Sigmoid colon (tissue), 7 donors: ENCODE results near the gene PTPN6. TPM values are rescaled to one million over a fixed set of nuclear protein-coding genes. Genes with fewer than 3 reads are reported as not detected.

Experiments used
- DNase-seq: peaks from one replicate; pipeline ENCODE4 v3.0.0-alpha.2; 2019
- H3K27ac ChIP-seq, 4 donors: fragments of 200-600 bp; sonication (generic); one replicate each; pipeline ENCODE4 v1.5.1; 2016 to 2019; ENCODE audit warnings: mild to moderate bottlenecking in 1 of 4
- H3K27me3 ChIP-seq, 3 donors: fragments of 200-600 bp; sonication (generic); one replicate each; pipeline ENCODE4 v1.5.1; 2019; ENCODE audit warnings: mild to moderate bottlenecking in 1 of 3
- H3K36me3 ChIP-seq, 4 donors: fragments of 200-600 bp; sonication (generic); one replicate each; pipeline ENCODE4 v1.5.1; 2016 to 2019
- H3K4me1 ChIP-seq, 4 donors: fragments of 200-600 bp; sonication (generic); one replicate each; pipeline ENCODE4 v1.5.1; 2017 to 2019
- H3K4me3 ChIP-seq, 4 donors: fragments of 200-600 bp; sonication (generic); one replicate each; pipeline ENCODE4 v1.5.1; 2017 to 2019; ENCODE audit warnings: mild to moderate bottlenecking in 2 of 4, moderate library complexity in 1 of 4
- H3K9me3 ChIP-seq, 4 donors: fragments of 200-600 bp in 3 of 4; sonication (generic) in 3 of 4; one replicate each; pipeline versions ENCODE4 v1.5.1 to v1.6.1; 2013 to 2019
- EP300 ChIP-seq, 4 donors: sonication (generic); formaldehyde crosslinking; IDR thresholded peaks; one replicate each; pipeline ENCODE4 v1.6.1; 2017; ENCODE audit warnings: antibody characterized with exemption in 4 of 4
- POLR2A ChIP-seq, 2 donors: fragments of 450-650 bp; IDR thresholded peaks; one replicate each; pipeline ENCODE4 v1.6.1; 2016; ENCODE audit warnings: antibody characterized with exemption in 2 of 2, mild to moderate bottlenecking in 2 of 2, moderate library complexity in 2 of 2
- POLR2AphosphoS5 ChIP-seq, 4 donors: sonication (generic); formaldehyde crosslinking; IDR thresholded peaks; one replicate each; pipeline ENCODE4 v1.6.1; 2017; ENCODE audit warnings: antibody characterized with exemption in 4 of 4
- WGBS, 2 donors: extraction: QIAGEN DNeasy Blood & Tissue Kit; methylation state at CpG; one replicate each; pipeline ENCODE4 v1.1.7; 2013; 5-methylcytosine and 5-hydroxymethylcytosine counted together
- intact Hi-C: fragments of 100-400 bp; cut with DNase I; formaldehyde crosslinking; loops from one replicate; pipeline ENCODE4 v1.15.1; 2023
- polyA plus RNA-seq, 3 donors: library from polyadenylated mRNA; stranded (reverse); fragments of 200-250 nt; gene quantifications; one replicate each; pipeline ENCODE4 v1.2.3, GENCODE V29; 2013
- small RNA-seq, 3 donors: library from RNA; depleted of rRNA; stranded (forward); fragments of <200 nt; gene quantifications; one replicate each; pipeline ENCODE3, GENCODE V24; 2016
- total RNA-seq, 4 donors: library from RNA; depleted of rRNA; stranded (reverse); fragments of >200 nt; gene quantifications; one replicate each; pipeline ENCODE4 v1.1.0, GENCODE V29; 2016
- TF ChIP-seq, protein P1 (sequence below), 4 experiments: fragments of 450-650 bp in 3 of 4; fragments of 200-600 bp in 1 of 4; IDR thresholded peaks; one replicate each; pipeline ENCODE4 v1.5.1; 2016 to 2019; ENCODE audit warnings: antibody characterized with exemption in 4 of 4, mild to moderate bottlenecking in 3 of 4, moderate library complexity in 2 of 4
- donor health status: healthy with polysubstance abuse.
- donor health status: Bipolar disorder and iron deficiency.
- donor health status: healthy.

The PTPN6 gene
- total and polyA plus RNA-seq, 7 donors: 5.3 to 92.4 (median 13.6) TPM

DNA sequence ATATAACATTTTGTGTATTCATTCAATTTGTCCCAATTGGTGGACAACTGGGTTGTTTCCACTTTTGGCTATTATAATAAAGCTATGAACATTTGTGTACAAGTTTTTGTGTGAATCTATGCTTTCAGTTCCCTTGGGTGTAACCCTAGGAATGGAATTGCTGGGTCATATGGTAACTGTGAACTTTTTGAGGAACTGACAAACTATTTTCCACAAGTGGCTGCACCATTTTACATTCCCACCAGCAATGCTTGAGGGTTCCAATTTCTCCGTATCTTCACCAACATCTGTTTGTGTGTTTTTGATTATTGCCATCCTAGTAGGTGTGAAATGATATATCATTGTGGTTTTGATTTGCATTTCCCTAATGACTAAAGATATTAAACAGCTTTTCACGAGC, 54.2 kb downstream of the PTPN6 start:
- DNase-seq: no peak
- 81 to 83% methylated on average over 2 of the region's 2 CpGs for WGBS, 2 donors
- intact Hi-C loops: no loop called here
- H3K27ac ChIP-seq: no peak overlapping the region
- TF ChIP-seq, protein P1, sequence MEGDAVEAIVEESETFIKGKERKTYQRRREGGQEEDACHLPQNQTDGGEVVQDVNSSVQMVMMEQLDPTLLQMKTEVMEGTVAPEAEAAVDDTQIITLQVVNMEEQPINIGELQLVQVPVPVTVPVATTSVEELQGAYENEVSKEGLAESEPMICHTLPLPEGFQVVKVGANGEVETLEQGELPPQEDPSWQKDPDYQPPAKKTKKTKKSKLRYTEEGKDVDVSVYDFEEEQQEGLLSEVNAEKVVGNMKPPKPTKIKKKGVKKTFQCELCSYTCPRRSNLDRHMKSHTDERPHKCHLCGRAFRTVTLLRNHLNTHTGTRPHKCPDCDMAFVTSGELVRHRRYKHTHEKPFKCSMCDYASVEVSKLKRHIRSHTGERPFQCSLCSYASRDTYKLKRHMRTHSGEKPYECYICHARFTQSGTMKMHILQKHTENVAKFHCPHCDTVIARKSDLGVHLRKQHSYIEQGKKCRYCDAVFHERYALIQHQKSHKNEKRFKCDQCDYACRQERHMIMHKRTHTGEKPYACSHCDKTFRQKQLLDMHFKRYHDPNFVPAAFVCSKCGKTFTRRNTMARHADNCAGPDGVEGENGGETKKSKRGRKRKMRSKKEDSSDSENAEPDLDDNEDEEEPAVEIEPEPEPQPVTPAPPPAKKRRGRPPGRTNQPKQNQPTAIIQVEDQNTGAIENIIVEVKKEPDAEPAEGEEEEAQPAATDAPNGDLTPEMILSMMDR (IDR thresholded peaks at IDR 0.05): no peak
- TF ChIP-seq EP300 (IDR thresholded peaks at IDR 0.05) (no peak), POLR2AphosphoS5 (IDR thresholded peaks at IDR 0.05) (no peak), POLR2A (IDR thresholded peaks at IDR 0.05) (no peak)
- H3K9me3 ChIP-seq: no peaks in the 10 kb centered on the region
- H3K27me3 ChIP-seq: no peaks in the 10 kb centered on the region
- peaks cover 0 to 13% (median 2%) of the 10 kb centered on the region in 4 donors for H3K36me3 ChIP-seq
- no peaks in the 10 kb centered on the region for H3K4me1 ChIP-seq
- no peak overlapping the region for H3K4me3 ChIP-seq

DNA sequence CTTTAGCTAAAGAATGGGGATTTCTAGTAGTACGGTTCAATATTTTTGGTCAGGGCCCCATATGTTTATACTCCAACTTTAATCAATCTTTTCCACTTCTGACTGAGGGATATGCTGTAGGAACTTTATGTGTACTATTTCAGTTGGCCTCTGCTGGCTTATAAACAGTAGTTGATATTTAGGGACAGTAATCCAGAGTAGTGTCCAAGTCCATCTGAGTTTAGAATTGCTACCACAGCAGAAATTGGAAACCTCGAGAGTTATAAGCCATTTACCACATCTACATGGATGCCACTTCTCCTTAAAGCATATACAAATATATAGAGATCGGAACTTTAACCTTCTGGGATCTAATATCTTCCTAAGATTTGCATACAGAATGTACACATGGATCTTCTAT, 55.5 kb downstream of the PTPN6 start:
- Histone ChIP-seq H3K36me3 (peaks cover 0 to 14% (median under 1%) of the 10 kb centered on the region in 4 donors), H3K9me3 (no peaks in the 10 kb centered on the region), H3K27me3 (no peaks in the 10 kb centered on the region), H3K27ac (no peak overlapping the region), H3K4me3 (no peak overlapping the region), H3K4me1 (no peaks in the 10 kb centered on the region)
- TF ChIP-seq EP300 (IDR thresholded peaks at IDR 0.05) (no peak), POLR2A (IDR thresholded peaks at IDR 0.05) (no peak), POLR2AphosphoS5 (IDR thresholded peaks at IDR 0.05) (no peak)
- TF ChIP-seq, protein P1 (IDR thresholded peaks at IDR 0.05): no peak
- DNase-seq: no peak
- intact Hi-C loops: no loop called here
- 88 to 91% methylated on average over 3 of the region's 3 CpGs for WGBS, 2 donors

DNA sequence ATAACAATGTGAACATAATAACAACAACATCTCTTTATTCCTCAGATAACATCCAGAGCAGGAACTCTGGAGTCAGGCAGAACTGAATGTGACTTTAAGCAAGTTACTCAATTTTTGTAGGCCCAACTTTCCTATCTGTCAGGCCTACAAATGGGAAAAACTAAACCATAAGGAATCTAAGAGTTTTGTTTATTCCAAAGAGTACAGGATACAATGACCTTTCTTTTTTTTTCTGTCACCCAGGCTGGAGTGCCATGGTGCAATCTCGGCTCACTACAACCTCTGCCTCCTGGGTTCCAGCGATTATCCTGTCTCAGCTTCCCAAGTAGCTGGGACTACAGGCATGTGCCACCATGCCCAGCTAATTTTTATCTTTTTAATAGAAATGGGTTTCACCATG, 57.7 kb downstream of the PTPN6 start:
- intact Hi-C loops: no loop called here
- no peaks in the 10 kb centered on the region for H3K9me3 ChIP-seq
- H3K27me3 ChIP-seq: no peaks in the 10 kb centered on the region
- H3K27ac ChIP-seq: no peak overlapping the region
- no peaks in the 10 kb centered on the region for H3K4me1 ChIP-seq
- 94 to 96% methylated on average over 2 of the region's 2 CpGs for WGBS, 2 donors
- no peak for DNase-seq
- peaks cover 0 to 24% (median 0%) of the 10 kb centered on the region in 4 donors for H3K36me3 ChIP-seq
- no peak overlapping the region for H3K4me3 ChIP-seq
- no peak for TF ChIP-seq POLR2A (IDR thresholded peaks at IDR 0.05)
- TF ChIP-seq, protein P1 (IDR thresholded peaks at IDR 0.05): no peak
- no peak for TF ChIP-seq EP300 (IDR thresholded peaks at IDR 0.05)
- TF ChIP-seq POLR2AphosphoS5 (IDR thresholded peaks at IDR 0.05): no peak

DNA sequence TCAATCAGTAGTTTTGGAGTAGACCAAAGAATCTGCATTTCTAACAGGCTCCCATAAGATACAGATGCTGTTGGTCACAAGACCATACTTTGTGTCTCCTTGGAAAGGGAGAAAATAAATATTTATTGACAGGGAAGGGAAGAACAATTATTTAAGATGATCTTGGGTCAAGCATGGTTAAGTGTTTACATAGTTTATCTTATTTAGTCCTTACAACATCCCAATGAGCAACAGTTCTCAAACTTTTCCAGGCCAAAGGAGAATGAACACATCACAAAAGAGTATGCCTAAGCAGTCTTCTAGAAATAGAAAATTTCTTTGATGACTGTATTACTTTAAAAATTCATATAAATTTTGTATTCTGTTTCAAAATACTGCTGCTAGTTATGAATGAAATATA, 58.4 kb downstream of the PTPN6 start:
- no peak for DNase-seq
- no peaks in the 10 kb centered on the region for H3K9me3 ChIP-seq
- H3K36me3 ChIP-seq: peaks cover 0 to 29% (median 0%) of the 10 kb centered on the region in 4 donors
- no peak overlapping the region for H3K27ac ChIP-seq
- no peak for TF ChIP-seq POLR2AphosphoS5 (IDR thresholded peaks at IDR 0.05)
- TF ChIP-seq, protein P1 (IDR thresholded peaks at IDR 0.05): no peak
- TF ChIP-seq POLR2A (IDR thresholded peaks at IDR 0.05): no peak
- no peak for TF ChIP-seq EP300 (IDR thresholded peaks at IDR 0.05)
- H3K4me1 ChIP-seq: no peaks in the 10 kb centered on the region
- intact Hi-C loops: no loop called here
- no peaks in the 10 kb centered on the region for H3K27me3 ChIP-seq
- H3K4me3 ChIP-seq: no peak overlapping the region

Small RNA genes lying within 50 kb of the gene (small RNA-seq; reads per million reads assigned to genes)
- 0.12 to 3.4 (median 0.75) reads per million in 3 donors for gene MIR141
- 0.06 to 0.80 (median 0.75) reads per million in 3 donors for gene MIR200C
- 0 reads per million in 3 donors for gene RNU7-1
- gene SCARNA12: 0.12 to 0.22 (median 0.22) reads per million in 3 donors

Other genes starting within 250 kb of the PTPN6 start
- 10 to 100 TPM; 51.3 to 69.3 (median 60.1) TPM for gene COPS7A, start 227.3 kb upstream of the PTPN6 start, total RNA-seq
- 10 to 100 TPM; 48.6 to 52.5 (median 52.3) TPM for gene COPS7A, start 227.3 kb upstream of the PTPN6 start, polyA plus RNA-seq
- 100 to 1,000 TPM; 148 to 163 (median 159) TPM for gene MLF2, start 198.2 kb upstream of the PTPN6 start, total RNA-seq
- gene MLF2, start 198.2 kb upstream of the PTPN6 start, polyA plus RNA-seq: 100 to 1,000 TPM; 157 to 220 (median 178) TPM
- gene PTMS, start 185.0 kb upstream of the PTPN6 start, total RNA-seq: 100 to 1,000 TPM; 196 to 392 (median 255) TPM
- 100 to 1,000 TPM in 2 of 3 donors, 10 to 100 TPM in 1; 93.2 to 198 (median 174) TPM for gene PTMS, start 185.0 kb upstream of the PTPN6 start, polyA plus RNA-seq
- 1 to 10 TPM; 1.4 to 6.9 (median 3.0) TPM for gene LAG3, start 178.8 kb upstream of the PTPN6 start, total RNA-seq
- gene LAG3, start 178.8 kb upstream of the PTPN6 start, polyA plus RNA-seq: 1 to 10 TPM in 2 of 3 donors, under 1 TPM in 1; 0.60 to 4.2 (median 1.4) TPM
- 10 to 100 TPM in 3 of 4 donors, 1 to 10 TPM in 1; 2.5 to 12.8 (median 11.5) TPM for gene CD4, start 161.8 kb upstream of the PTPN6 start, total RNA-seq
- 10 to 100 TPM in 2 of 3 donors, 1 to 10 TPM in 1; 4.8 to 29.7 (median 26.6) TPM for gene CD4, start 161.8 kb upstream of the PTPN6 start, polyA plus RNA-seq
- gene GPR162, start 129.5 kb upstream of the PTPN6 start, total RNA-seq: 10 to 100 TPM in 2 of 4 donors, 1 to 10 TPM in 2; 6.4 to 16.1 (median 10.2) TPM
- 1 to 10 TPM; 1.2 to 7.6 (median 1.8) TPM for gene GPR162, start 129.5 kb upstream of the PTPN6 start, polyA plus RNA-seq
- 10 to 100 TPM; 16.4 to 69.8 (median 20.5) TPM for gene P3H3, start 122.9 kb upstream of the PTPN6 start, total RNA-seq
- gene P3H3, start 122.9 kb upstream of the PTPN6 start, polyA plus RNA-seq: 1 to 10 TPM in 2 of 3 donors, under 1 TPM in 1; 0.60 to 6.0 (median 1.2) TPM
- gene GNB3, start 110.4 kb upstream of the PTPN6 start, total RNA-seq: 1 to 10 TPM in 3 of 4 donors, under 1 TPM in 1; 0.36 to 8.9 (median 2.2) TPM
- gene GNB3, start 110.4 kb upstream of the PTPN6 start, polyA plus RNA-seq: 1 to 10 TPM in 2 of 3 donors, under 1 TPM in 1; 0.46 to 1.2 (median 1.1) TPM
- gene CDCA3, start 100.1 kb upstream of the PTPN6 start, total RNA-seq: 1 to 10 TPM in 1 of 4 donors, under 1 TPM in 3; 0.33 to 2.8 (median 0.45) TPM
- gene CDCA3, start 100.1 kb upstream of the PTPN6 start, polyA plus RNA-seq: 10 to 100 TPM in 1 of 3 donors, 1 to 10 TPM in 2; 4.8 to 31.2 (median 8.6) TPM
- gene USP5, start 99.2 kb upstream of the PTPN6 start, total RNA-seq: 10 to 100 TPM; 37.1 to 44.7 (median 41.5) TPM
- gene USP5, start 99.2 kb upstream of the PTPN6 start, polyA plus RNA-seq: 10 to 100 TPM; 25.4 to 51.5 (median 26.4) TPM
- 100 to 1,000 TPM; 194 to 345 (median 299) TPM for gene TPI1, start 83.8 kb upstream of the PTPN6 start, total RNA-seq
- gene TPI1, start 83.8 kb upstream of the PTPN6 start, polyA plus RNA-seq: 100 to 1,000 TPM; 808 to 994 (median 968) TPM
- gene SPSB2, start 78.1 kb upstream of the PTPN6 start, total RNA-seq: 10 to 100 TPM in 1 of 4 donors, 1 to 10 TPM in 3; 4.6 to 10.5 (median 8.2) TPM
- 10 to 100 TPM; 13.4 to 17.4 (median 13.5) TPM for gene SPSB2, start 78.1 kb upstream of the PTPN6 start, polyA plus RNA-seq
- 10 to 100 TPM; 12.2 to 21.0 (median 13.5) TPM for gene LRRC23, start 46.5 kb upstream of the PTPN6 start, total RNA-seq
- 10 to 100 TPM in 1 of 3 donors, 1 to 10 TPM in 2; 5.3 to 11.4 (median 5.5) TPM for gene LRRC23, start 46.5 kb upstream of the PTPN6 start, polyA plus RNA-seq
- 10 to 100 TPM; 26.3 to 37.5 (median 35.0) TPM for gene ENO2, start 36.8 kb upstream of the PTPN6 start, total RNA-seq
- 10 to 100 TPM in 1 of 3 donors, 1 to 10 TPM in 2; 1.8 to 15.6 (median 3.0) TPM for gene ENO2, start 36.8 kb upstream of the PTPN6 start, polyA plus RNA-seq
- gene ATN1, start 23.4 kb upstream of the PTPN6 start, total RNA-seq: 100 to 1,000 TPM in 1 of 4 donors, 10 to 100 TPM in 3; 46.4 to 138 (median 60.3) TPM
- gene ATN1, start 23.4 kb upstream of the PTPN6 start, polyA plus RNA-seq: 10 to 100 TPM; 30.1 to 78.8 (median 33.0) TPM
- gene RNU7-1, start 7.5 kb upstream of the PTPN6 start, total RNA-seq: not detected
- not detected for gene RNU7-1, start 7.5 kb upstream of the PTPN6 start, polyA plus RNA-seq
- gene C12orf57, start 7.3 kb upstream of the PTPN6 start, total RNA-seq: 100 to 1,000 TPM; 465 to 697 (median 652) TPM
- 100 to 1,000 TPM; 305 to 810 (median 418) TPM for gene C12orf57, start 7.3 kb upstream of the PTPN6 start, polyA plus RNA-seq
- 100 to 1,000 TPM; 211 to 327 (median 285) TPM for gene PHB2, start 19.3 kb downstream of the PTPN6 start, total RNA-seq
- 100 to 1,000 TPM; 180 to 283 (median 184) TPM for gene PHB2, start 19.3 kb downstream of the PTPN6 start, polyA plus RNA-seq
- 10 to 100 TPM; 18.8 to 32.3 (median 22.7) TPM for gene EMG1, start 19.6 kb downstream of the PTPN6 start, total RNA-seq
- 10 to 100 TPM; 19.2 to 33.0 (median 21.3) TPM for gene EMG1, start 19.6 kb downstream of the PTPN6 start, polyA plus RNA-seq
- 10 to 100 TPM; 18.6 to 27.0 (median 25.4) TPM for gene LPCAT3, start 67.1 kb downstream of the PTPN6 start, total RNA-seq
- 10 to 100 TPM in 2 of 3 donors, 1 to 10 TPM in 1; 7.8 to 47.9 (median 16.9) TPM for gene LPCAT3, start 67.1 kb downstream of the PTPN6 start, polyA plus RNA-seq
- gene C1S, start 109.4 kb downstream of the PTPN6 start, total RNA-seq: 100 to 1,000 TPM; 420 to 622 (median 463) TPM
- gene C1S, start 109.4 kb downstream of the PTPN6 start, polyA plus RNA-seq: 100 to 1,000 TPM in 1 of 3 donors, 10 to 100 TPM in 2; 15.5 to 244 (median 52.9) TPM
- 100 to 1,000 TPM; 328 to 493 (median 467) TPM for gene C1R, start 141.1 kb downstream of the PTPN6 start, total RNA-seq
- 100 to 1,000 TPM in 1 of 3 donors, 10 to 100 TPM in 2; 23.8 to 257 (median 54.1) TPM for gene C1R, start 141.1 kb downstream of the PTPN6 start, polyA plus RNA-seq
- gene C1RL, start 157.9 kb downstream of the PTPN6 start, total RNA-seq: 10 to 100 TPM; 44.2 to 82.6 (median 65.3) TPM
- 10 to 100 TPM in 2 of 3 donors, 1 to 10 TPM in 1; 9.9 to 45.5 (median 12.0) TPM for gene C1RL, start 157.9 kb downstream of the PTPN6 start, polyA plus RNA-seq
- under 1 TPM in 1 of 4 donors, not detected in 3; 0.71 TPM for gene RBP5, start 177.5 kb downstream of the PTPN6 start, total RNA-seq
- gene RBP5, start 177.5 kb downstream of the PTPN6 start, polyA plus RNA-seq: 10 to 100 TPM in 1 of 3 donors, 1 to 10 TPM in 2; 3.7 to 30.9 (median 4.2) TPM
- gene CLSTN3, start 179.0 kb downstream of the PTPN6 start, total RNA-seq: 10 to 100 TPM; 11.5 to 41.5 (median 19.3) TPM
- gene CLSTN3, start 179.0 kb downstream of the PTPN6 start, polyA plus RNA-seq: 10 to 100 TPM in 1 of 3 donors, 1 to 10 TPM in 2; 3.7 to 25.9 (median 6.0) TPM
- 10 to 100 TPM; 22.7 to 48.5 (median 35.3) TPM for gene PEX5, start 238.3 kb downstream of the PTPN6 start, total RNA-seq
- 10 to 100 TPM; 13.9 to 29.9 (median 27.0) TPM for gene PEX5, start 238.3 kb downstream of the PTPN6 start, polyA plus RNA-seq